Neuronal stem cell (in vitro differentiated cells): ENCODE results near the gene CCDC171.

ENCODE experiments used
- DNase-seq: peaks from one replicate; pipeline ENCODE4 v3.0.0-alpha.2; 2013; ENCODE audit warnings: low spot score
- H2AFZ ChIP-seq: one replicate; pipeline ENCODE4 v1.6.1; 2013; ENCODE audit warnings: mild to moderate bottlenecking, low read length, inconsistent platforms
- H2AK5ac ChIP-seq: 2 replicates; pipeline ENCODE4 v1.6.1; 2013; ENCODE audit warnings: low read depth, mild to moderate bottlenecking, inconsistent platforms, low read length, moderate library complexity, mixed read lengths
- H2BK120ac ChIP-seq: 2 replicates; pipeline ENCODE4 v1.6.1; 2013; ENCODE audit warnings: low read depth, mild to moderate bottlenecking, inconsistent platforms, low read length, moderate library complexity, mixed read lengths
- H2BK12ac ChIP-seq: one replicate; pipeline ENCODE4 v1.6.1; 2013; ENCODE audit warnings: low read length, inconsistent platforms
- H2BK15ac ChIP-seq: 2 replicates; pipeline ENCODE4 v1.6.1; 2013; ENCODE audit warnings: mild to moderate bottlenecking, low read length, inconsistent platforms, mixed read lengths
- H2BK5ac ChIP-seq: one replicate; pipeline ENCODE4 v1.6.1; 2013; ENCODE audit warnings: inconsistent platforms, mild to moderate bottlenecking, low read length, moderate library complexity
- H3K14ac ChIP-seq: one replicate; pipeline ENCODE4 v1.6.1; 2013; ENCODE audit warnings: low read length, inconsistent platforms
- H3K18ac ChIP-seq: 2 replicates; pipeline ENCODE4 v1.6.1; 2013; ENCODE audit warnings: low read length, inconsistent platforms
- H3K23ac ChIP-seq: 2 replicates; pipeline ENCODE4 v1.6.1; 2013; ENCODE audit warnings: low read depth, mild to moderate bottlenecking, mixed read lengths, low read length, inconsistent platforms; ENCODE audit not compliant: poor library complexity
- H3K27ac ChIP-seq: replicated peaks from 3 replicates; pipeline ENCODE4 v1.5.1; 2013; ENCODE audit warnings: low read length, inconsistent platforms
- H3K27me3 ChIP-seq, 3 experiments: 2 replicates each; pipeline ENCODE4 v1.6.1; 2013; ENCODE audit warnings: low read length in 3 of 3, mild to moderate bottlenecking in 2 of 3, inconsistent platforms in 1 of 3, low read depth in 1 of 3, mixed read lengths in 1 of 3, moderate library complexity in 1 of 3; ENCODE audit not compliant: control insufficient read depth in 3 of 3, insufficient read depth in 3 of 3
- H3K36me3 ChIP-seq, 2 donors: replicated peaks in 1 of 2; 2 replicates each; pipeline ENCODE4 v1.6.1; 2013; ENCODE audit warnings: low read length in 2 of 2; ENCODE audit not compliant: control insufficient read depth in 2 of 2, insufficient read depth in 2 of 2
- H3K4ac ChIP-seq: 2 replicates; pipeline ENCODE4 v1.6.1; 2013; ENCODE audit warnings: inconsistent platforms, mild to moderate bottlenecking, low read length, moderate library complexity
- H3K4me1 ChIP-seq, 2 donors: 1 replicate in 1 of 2; 2 replicates in 1 of 2; pipeline ENCODE4 v1.6.1; 2013; ENCODE audit warnings: low read length in 2 of 2, low read depth in 1 of 2; ENCODE audit not compliant: control insufficient read depth in 2 of 2, insufficient read depth in 1 of 2
- H3K4me2 ChIP-seq: one replicate; pipeline ENCODE4 v1.6.1; 2013; ENCODE audit warnings: mild to moderate bottlenecking, low read length, inconsistent platforms; ENCODE audit not compliant: insufficient read depth, poor library complexity, severe bottlenecking
- H3K4me3 ChIP-seq, 2 donors: 2 replicates each; pipeline ENCODE4 v1.5.1; 2013; ENCODE audit warnings: low read length in 2 of 2, mild to moderate bottlenecking in 2 of 2, inconsistent platforms in 1 of 2, moderate library complexity in 1 of 2
- H3K79me1 ChIP-seq: one replicate; pipeline ENCODE4 v1.6.1; 2013; ENCODE audit warnings: low read depth, mild to moderate bottlenecking, inconsistent platforms, low read length, moderate library complexity
- H3K9ac ChIP-seq: one replicate; pipeline ENCODE4 v1.6.1; 2013; ENCODE audit warnings: mild to moderate bottlenecking, low read depth, low read length, inconsistent platforms; ENCODE audit not compliant: poor library complexity
- H3K9me3 ChIP-seq, 2 donors: replicated peaks in 1 of 2; 2 replicates each; pipeline versions ENCODE3 to v1.6.1; 2013; ENCODE audit warnings: low read length in 2 of 2, mild to moderate bottlenecking in 2 of 2, inconsistent platforms in 1 of 2, low read depth in 1 of 2, mixed read lengths in 1 of 2, moderate library complexity in 1 of 2; ENCODE audit not compliant: control insufficient read depth in 2 of 2, insufficient read depth in 1 of 2
- H4K8ac ChIP-seq: one replicate; pipeline ENCODE4 v1.6.1; 2013; ENCODE audit warnings: low read depth, mild to moderate bottlenecking, inconsistent platforms, low read length, moderate library complexity
- H4K91ac ChIP-seq: one replicate; pipeline ENCODE4 v1.6.1; 2013; ENCODE audit warnings: low read length, low read depth, mild to moderate bottlenecking, inconsistent platforms; ENCODE audit not compliant: poor library complexity
- WGBS, 2 donors: extraction: QIAGEN DNeasy Blood & Tissue Kit; methylation state at CpG; one replicate each; pipeline ENCODE4 v1.1.7; 2013; ENCODE audit warnings: missing lambda C conversion rate in 2 of 2, mixed read lengths in 1 of 2; ENCODE audit not compliant: insufficient read length in 2 of 2, insufficient replicate concordance in 1 of 2; ENCODE audit errors: extremely low coverage in 2 of 2; 5-methylcytosine and 5-hydroxymethylcytosine counted together

Gene CCDC171

DNA sequence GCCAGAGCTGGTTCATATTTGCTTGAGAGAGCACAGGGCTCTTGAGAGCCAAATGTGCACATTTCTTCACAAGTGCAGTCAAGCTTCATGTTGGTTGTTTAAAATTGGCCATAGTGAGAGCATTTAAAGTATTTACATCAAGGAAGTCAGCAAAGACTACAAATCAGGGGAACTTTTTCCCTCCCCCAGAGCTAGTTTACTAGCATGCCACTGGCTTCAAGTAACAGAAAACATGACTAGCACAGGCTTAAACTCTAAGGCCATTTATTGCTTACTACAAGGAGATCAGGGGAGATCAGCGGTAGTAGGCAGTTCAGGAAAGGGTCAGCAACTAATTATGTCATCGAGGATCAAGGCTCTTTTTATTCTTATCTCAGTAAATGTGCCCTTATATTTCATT, 11.0 kb upstream of the CCDC171 start:
- no peak overlapping the region for H4K91ac ChIP-seq
- H3K23ac ChIP-seq, result no peak overlapping the region
- no CpG with 5 or more reads among the region's 2 CpGs for WGBS, 2 donors
- no peak overlapping the region for H4K8ac ChIP-seq
- no peak overlapping the region for H3K9ac ChIP-seq
- no peak overlapping the region for H3K4me3 ChIP-seq
- H3K4me1 ChIP-seq, result no peaks in the 10 kb centered on the region
- no peak overlapping the region for H3K4ac ChIP-seq
- no peaks in the 10 kb centered on the region for H3K36me3 ChIP-seq
- no peak overlapping the region for H3K4me2 ChIP-seq
- H3K79me1 ChIP-seq, result no peaks in the 10 kb centered on the region
- peaks cover 0 to 2% of the 10 kb centered on the region in 2 donors for H3K9me3 ChIP-seq
- DNase-seq, result no peak
- H2AK5ac ChIP-seq, result no peak overlapping the region
- H2BK120ac ChIP-seq, result no peak overlapping the region
- no peak overlapping the region for H2AFZ ChIP-seq
- H2BK5ac ChIP-seq, result no peak overlapping the region
- H3K27ac ChIP-seq, result no peak overlapping the region
- no peak overlapping the region for H2BK15ac ChIP-seq
- no peak overlapping the region for H3K14ac ChIP-seq
- no peaks in the 10 kb centered on the region for H3K27me3 ChIP-seq
- H2BK12ac ChIP-seq, result no peak overlapping the region
- no peak overlapping the region for H3K18ac ChIP-seq

DNA sequence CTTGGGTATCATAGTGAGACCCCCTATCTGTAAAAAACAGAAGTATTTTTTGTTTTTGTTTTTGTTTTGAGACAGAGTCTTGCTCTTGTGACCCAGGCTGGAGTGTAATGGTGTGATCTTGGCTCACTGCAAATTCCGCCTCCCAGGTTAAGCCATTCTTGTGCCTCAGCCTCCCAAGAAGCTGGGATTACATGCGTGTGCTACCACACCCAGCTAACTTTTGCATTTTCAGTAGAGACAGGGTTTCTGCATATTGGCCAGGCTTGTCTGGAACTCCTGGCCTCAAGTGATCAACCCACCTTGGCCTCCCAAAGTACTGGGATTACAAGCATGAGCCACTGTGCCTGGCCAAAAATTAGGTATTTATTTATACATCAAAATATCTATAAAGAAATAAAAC, 10.2 kb upstream of the CCDC171 start:
- no peaks in the 10 kb centered on the region for H3K4me1 ChIP-seq
- no peak overlapping the region for H2AFZ ChIP-seq

DNA sequence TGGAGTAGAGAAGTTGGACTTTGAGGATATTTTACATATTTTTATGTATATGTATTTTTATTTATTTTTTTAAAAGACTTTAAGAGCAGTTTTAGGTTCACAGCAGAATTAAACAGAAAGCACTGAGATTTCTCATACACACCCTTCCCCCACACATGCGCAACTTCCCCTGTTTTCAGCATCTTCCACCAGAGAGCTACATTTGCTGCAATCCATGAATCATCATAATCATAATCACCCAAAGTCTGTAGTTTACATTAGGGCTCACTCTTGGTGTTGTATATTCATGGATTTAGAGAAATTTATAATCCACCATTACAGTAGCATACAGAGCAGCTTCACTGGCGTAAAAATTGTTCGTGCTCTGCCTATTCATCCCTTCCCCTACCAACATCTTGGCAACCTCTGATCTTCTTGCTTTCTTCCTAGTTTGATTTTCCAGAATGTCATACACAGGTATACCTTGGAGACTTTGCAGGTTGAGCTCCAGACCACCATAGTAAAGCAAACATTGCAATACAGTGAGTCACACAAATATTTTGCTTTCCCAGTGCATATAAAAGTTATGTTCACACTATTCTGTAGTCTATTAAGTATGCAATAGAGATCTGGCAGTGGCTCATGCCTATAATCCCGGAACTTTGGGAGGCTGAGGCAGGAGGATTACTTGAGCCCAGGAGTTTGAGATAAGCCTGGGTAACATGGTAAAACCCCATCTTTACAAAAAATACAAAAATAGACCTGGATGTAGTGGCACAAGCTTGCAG, 9.6 kb upstream of the CCDC171 start:
- Histone ChIP-seq H4K91ac (no peak overlapping the region), H3K4ac (no peak overlapping the region), H3K79me1 (no peaks in the 10 kb centered on the region), H3K36me3 (no peaks in the 10 kb centered on the region), H2AK5ac (no peak overlapping the region), H2BK15ac (no peak overlapping the region), H3K14ac (no peak overlapping the region), H2BK120ac (no peak overlapping the region), H3K27ac (no peak overlapping the region), H2AFZ (no peak overlapping the region), H2BK5ac (no peak overlapping the region), H3K9ac (no peak overlapping the region), H3K27me3 (no peaks in the 10 kb centered on the region), H3K4me1 (no peaks in the 10 kb centered on the region), H3K4me2 (no peak overlapping the region), H3K23ac (no peak overlapping the region), H3K4me3 (no peak overlapping the region), H2BK12ac (no peak overlapping the region), H4K8ac (no peak overlapping the region), H3K9me3 (peaks cover 0 to 2% of the 10 kb centered on the region in 2 donors), H3K18ac (no peak overlapping the region)
- no peak for DNase-seq
- no CpG with 5 or more reads among the region's 4 CpGs for WGBS, 2 donors

More for the DNA sequence above, 10.2 kb upstream of the CCDC171 start:
- Histone ChIP-seq H4K91ac (no peak overlapping the region), H3K27me3 (no peaks in the 10 kb centered on the region), H3K4me2 (no peak overlapping the region), H2BK12ac (no peak overlapping the region), H3K9ac (no peak overlapping the region), H3K4me3 (no peak overlapping the region), H3K9me3 (peaks cover 0 to 2% of the 10 kb centered on the region in 2 donors), H2BK120ac (no peak overlapping the region), H2BK5ac (no peak overlapping the region), H2AK5ac (no peak overlapping the region), H3K18ac (no peak overlapping the region), H3K4ac (no peak overlapping the region), H4K8ac (no peak overlapping the region), H3K79me1 (no peaks in the 10 kb centered on the region), H2BK15ac (no peak overlapping the region), H3K36me3 (no peaks in the 10 kb centered on the region), H3K23ac (no peak overlapping the region), H3K27ac (no peak overlapping the region), H3K14ac (no peak overlapping the region)
- DNase-seq, result no peak
- no CpG with 5 or more reads among the region's 2 CpGs for WGBS, 2 donors

DNA sequence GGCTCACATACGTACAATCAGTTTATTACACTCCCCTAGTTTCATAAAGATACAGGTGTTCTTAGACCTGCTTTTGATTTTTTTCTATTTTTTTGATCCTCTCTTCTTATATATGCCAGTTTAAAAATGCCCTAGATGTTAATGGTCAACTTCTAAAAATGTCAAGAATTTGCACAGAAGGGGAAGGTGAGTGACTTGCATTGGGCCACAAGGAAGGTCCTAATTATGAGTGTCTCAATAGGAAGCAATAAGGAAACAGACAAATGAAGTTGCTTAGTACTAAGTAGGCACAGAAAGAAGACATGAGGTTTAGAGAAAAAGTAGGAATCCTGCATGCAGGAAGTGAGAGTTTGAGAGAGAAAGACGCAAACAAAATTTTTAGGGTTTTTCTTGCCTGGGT, 3.2 kb upstream of the CCDC171 start:
- Histone ChIP-seq H2BK12ac (no peak overlapping the region), H3K4me3 (no peak overlapping the region), H2BK5ac (no peak overlapping the region), H3K4me1 (peaks cover 1 to 2% of the 10 kb centered on the region in 2 donors), H4K8ac (no peak overlapping the region), H2BK15ac (no peak overlapping the region), H3K79me1 (no peaks in the 10 kb centered on the region), H3K4ac (no peak overlapping the region), H2AK5ac (no peak overlapping the region), H4K91ac (no peak overlapping the region), H3K23ac (no peak overlapping the region), H3K14ac (no peak overlapping the region), H3K9me3 (no peaks in the 10 kb centered on the region), H3K4me2 (no peak overlapping the region), H3K9ac (no peak overlapping the region), H3K27ac (no peak overlapping the region), H3K18ac (no peak overlapping the region), H3K27me3 (no peaks in the 10 kb centered on the region), H2AFZ (no peak overlapping the region), H3K36me3 (no peaks in the 10 kb centered on the region), H2BK120ac (no peak overlapping the region)
- no CpG with 5 or more reads among the region's 2 CpGs for WGBS, 2 donors
- DNase-seq, result no peak
